GM19452 (cell line): ENCODE data around the gene OBSL1.

ENCODE experiments used
- ATAC-seq: cut with Tn5 transposase; IDR thresholded peaks from one replicate; pipeline ENCODE4 v1.9.1; 2021; ENCODE audit not compliant: unreplicated experiment

The OBSL1 gene

DNA sequence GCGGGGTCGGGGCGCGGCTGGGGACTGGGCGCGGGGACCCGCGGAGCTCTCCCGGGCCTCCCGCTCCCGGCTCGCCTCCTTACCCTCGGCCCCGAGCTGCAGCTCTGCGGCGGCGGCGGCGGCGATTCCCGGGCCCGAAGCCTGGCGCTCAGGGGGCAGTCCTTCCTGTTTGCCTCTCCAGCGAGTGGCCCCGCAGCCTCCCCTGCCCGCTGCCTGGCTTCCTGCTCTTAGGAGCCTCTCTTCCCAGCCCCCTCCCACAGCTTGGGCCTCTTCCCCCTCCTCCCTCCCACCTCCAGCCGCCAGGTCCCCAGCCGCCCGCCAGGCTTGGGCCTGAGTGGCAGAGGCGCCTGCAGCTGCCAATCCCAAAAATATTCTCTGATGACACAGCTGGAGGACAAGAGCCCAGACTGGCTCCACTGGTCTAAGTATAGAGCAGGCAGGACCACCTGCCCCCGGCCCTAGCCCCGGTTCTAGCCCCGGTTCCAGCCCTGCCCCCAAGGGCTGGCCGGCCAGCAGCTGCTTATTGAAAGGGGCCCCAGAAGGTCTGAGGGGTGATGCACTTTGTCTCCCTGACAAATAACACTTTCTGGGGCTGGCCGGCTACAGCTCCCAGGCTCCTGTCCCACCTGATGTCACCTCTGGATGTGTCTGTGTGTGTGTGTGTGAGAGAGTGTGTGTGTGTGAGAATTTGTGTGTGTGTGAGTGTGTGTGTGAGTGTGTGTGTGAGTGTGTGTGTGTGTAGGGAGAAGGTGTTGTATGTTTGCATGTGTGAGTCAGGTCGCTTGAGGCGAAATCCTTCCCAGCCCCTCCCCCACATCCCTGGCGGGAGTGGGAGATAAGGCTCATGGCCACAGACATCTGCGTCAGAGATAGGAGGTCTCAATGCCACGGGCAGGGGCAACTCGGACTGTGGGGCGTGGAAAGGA, at the start of gene OBSL1:
TSS of gene OBSL1 (minus strand) at position 229 of the 926 bp plus-strand sequence. CDS start 307 bp downstream, outside the sequence.
- no peak for ATAC-seq

DNA sequence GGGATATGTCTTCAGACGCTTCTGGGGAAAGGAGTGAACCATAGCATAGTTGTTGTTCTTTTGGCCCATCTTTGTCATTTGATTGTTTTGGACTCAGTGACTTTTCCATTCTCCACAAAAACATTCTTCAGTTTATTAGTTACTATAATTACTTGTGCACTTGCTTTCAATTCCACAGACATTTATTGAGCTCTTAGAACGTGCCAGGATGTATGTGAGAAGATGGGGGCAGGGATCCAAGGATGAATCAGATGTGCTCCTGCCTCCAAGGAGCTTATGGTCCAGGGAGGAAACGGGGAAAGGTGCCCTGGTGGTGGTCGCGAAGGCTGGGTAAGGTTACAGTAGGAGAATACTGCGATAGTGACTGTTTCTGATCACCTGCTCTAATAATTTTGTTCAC, 49.2 kb upstream of the OBSL1 start:
- no peak for ATAC-seq

GRCh38 chr2:219619235-219619634, 47.9 kb upstream of the OBSL1 start:
- no peak for ATAC-seq

- no peak for ATAC-seq
These were observed 47.4 kb upstream of the OBSL1 start for GRCh38 chr2:219618733-219619122.

DNA sequence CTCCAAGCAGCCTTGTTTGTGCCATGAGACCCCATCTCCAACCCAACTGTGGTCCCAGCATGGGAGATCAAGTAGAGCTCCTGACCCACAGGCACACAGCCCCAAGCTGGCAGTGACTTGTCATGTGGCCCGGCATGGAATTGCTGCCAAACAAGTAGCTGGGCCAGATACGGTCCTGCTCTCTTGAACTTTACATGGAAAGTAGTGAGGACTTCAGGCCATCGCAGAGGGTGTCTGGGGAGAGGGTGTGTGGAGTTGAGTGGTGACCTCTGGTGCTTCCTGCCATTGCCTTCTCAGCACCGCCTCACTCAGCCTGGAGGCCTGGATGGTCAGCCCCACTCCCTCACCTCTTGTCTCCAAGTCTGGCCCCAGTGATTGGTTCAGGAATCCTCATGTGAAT, 45.2 kb upstream of the OBSL1 start:
- no peak for ATAC-seq

DNA sequence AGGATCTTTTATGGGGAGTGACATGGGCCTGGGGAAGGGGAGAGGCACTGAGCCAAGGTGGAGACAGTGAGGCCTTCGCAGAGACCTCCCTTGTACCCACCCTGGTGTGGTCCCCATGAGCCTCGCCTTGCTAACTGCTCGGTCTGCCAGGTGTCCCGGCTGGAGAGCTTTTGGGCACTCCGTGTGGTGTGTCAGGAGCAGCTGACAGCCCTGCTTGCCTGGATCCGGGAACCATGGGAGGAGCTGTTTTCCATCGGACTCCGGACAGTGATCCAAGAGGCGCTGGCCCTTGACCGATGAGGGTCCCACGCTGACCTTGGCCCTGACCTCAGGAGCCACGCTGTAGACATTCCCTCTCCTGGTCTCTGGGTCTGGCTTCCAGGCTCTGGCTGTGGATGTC, 44.6 kb upstream of the OBSL1 start:
- ATAC-seq, result no peak

GRCh38 chr2:219615036-219615435, 43.7 kb upstream of the OBSL1 start:
- no peak for ATAC-seq

GRCh38 chr2:219614076-219614860, 42.9 kb upstream of the OBSL1 start:
- no peak for ATAC-seq

- no peak for ATAC-seq
These were observed 42.2 kb upstream of the OBSL1 start for GRCh38 chr2:219613461-219614070.

DNA sequence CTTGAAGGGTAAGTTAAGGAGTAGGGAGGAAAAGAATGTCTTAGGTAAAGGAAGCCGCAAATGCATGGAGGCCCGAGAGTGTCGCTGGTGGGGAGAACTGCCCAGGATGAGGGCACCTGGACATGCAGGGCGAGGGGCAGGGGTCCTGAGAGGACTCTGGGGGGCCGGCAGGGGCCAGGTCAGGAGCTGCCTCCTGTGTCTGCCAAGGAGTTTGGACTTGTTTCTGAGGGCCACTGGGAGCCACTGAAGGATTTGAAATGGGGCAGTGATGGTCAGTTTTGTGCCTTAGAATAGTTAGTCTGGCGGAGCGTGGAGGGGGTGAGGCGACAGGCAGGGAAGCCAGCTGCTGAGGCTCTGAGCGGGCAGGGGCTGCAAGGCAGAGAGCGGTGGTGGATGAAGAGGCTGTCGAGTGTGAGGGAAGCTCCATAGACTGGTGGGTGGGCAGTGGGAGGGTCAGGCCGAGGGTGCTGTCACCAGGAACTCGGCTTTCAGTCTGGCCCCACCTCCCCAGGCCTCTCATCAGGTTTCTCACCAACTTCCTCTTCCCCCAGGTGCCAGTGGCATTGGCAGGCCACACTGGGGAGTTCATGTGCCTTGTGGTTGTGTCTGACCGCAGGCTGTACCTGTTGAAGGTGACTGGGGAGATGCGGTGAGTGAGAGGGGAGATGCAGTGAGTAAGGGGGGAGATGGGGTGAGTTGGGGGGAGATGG, 41.4 kb upstream of the OBSL1 start:
- ATAC-seq, result peak; percentile 79

- ATAC-seq, result no peak
These were observed 40.7 kb upstream of the OBSL1 start for GRCh38 chr2:219611866-219612576.

- no peak for ATAC-seq
These were observed 40.0 kb upstream of the OBSL1 start for GRCh38 chr2:219611306-219611705.

DNA sequence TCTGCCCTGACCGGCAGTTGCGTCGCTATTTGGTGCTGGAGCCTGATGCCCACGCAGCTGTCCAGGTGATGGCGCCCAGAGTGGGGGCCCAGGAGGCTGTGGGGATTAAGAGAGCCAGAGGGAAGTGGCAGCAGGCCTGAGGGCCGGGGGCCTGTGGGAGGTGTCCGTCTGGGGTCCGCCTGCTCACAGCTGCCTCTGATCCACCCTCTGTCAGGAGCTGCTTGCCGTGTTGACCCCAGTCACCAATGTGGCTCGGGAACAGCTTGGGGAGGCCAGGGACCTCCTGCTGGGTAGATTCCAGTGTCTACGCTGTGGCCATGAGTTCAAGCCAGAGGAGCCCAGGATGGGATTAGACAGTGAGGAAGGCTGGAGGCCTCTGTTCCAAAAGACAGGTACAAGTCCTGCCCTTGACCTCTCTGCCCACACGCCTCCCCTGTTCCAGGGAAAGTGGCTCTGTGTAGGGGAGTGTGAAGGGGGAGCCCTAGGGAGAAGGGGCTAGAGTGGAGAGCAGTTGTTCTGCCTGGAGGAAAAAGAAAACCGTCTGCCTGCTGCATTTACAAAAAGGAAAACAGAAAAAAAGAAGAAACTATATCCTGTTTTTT, 37.9 kb upstream of the OBSL1 start:
- no peak for ATAC-seq

- no peak for ATAC-seq
These were observed 37.1 kb upstream of the OBSL1 start for GRCh38 chr2:219608399-219608964.

DNA sequence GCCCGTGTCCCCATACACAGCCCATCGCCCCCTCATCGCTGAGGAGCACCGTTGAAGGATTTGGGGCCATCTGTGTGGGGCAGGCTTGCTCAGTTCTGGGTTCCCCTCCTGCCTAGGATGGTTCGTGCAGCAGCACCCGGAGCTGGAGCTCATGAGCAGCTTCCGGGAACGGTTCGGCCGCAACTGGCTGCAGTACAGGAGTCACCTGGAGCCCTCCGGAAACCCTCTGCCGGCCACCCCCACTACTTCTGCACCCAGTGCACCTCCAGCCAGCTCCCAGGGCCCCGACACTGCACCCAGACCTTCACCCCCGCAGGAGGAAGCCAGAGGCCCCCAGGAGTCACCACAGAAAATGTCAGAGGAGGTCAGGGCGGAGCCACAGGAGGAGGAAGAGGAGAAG, 36.6 kb upstream of the OBSL1 start:
- no peak for ATAC-seq

GRCh38 chr2:219605607-219605954, 34.2 kb upstream of the OBSL1 start:
- ATAC-seq, result no peak

DNA sequence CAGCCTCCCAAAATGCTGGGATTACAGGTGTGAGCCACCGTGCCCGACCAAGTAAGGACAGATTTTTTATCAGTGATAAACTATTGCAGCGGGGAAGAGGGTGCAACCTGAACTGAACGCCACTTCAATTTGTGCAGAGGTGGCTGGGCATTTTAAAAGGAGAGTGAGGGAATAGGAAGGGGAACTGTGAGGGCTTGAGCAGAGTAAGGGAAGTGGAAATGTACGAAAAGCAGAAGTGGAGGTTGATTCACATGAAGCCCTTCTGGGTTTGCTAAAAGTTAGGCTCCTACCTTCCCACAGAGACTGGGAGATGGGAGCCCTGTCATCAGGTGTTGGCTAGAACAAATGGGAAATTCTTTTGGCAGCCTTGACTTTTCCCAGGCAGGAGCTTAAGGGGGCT, 32.4 kb upstream of the OBSL1 start:
- ATAC-seq, result no peak

- ATAC-seq, result no peak
These were observed 27.2 kb upstream of the OBSL1 start for GRCh38 chr2:219598308-219599078.
